T-helper 1 cell (primary cell): ENCODE results near the gene PXDN.
"Not testable (repeated sequence)": the region's sequence is repeated elsewhere in the genome, so short reads cannot be mapped to it uniquely, and the experiment has no call there.

Source experiments
- DNase-seq, 5 donors: peaks; one replicate each; pipeline ENCODE4 v3.0.0-alpha.2; 2012 to 2020

The PXDN gene

GRCh38 chr2:1739961-1740715, 4.2 kb downstream of the PXDN start:
- DNase-seq, result no peak

- DNase-seq, result no peak
Measured at GRCh38 chr2:1739322-1739957, 4.9 kb downstream of the PXDN start.

- no peak for DNase-seq
Measured at GRCh38 chr2:1738646-1739302, 5.5 kb downstream of the PXDN start.

GRCh38 chr2:1738163-1738562, 6.2 kb downstream of the PXDN start:
- DNase-seq, result no peak

- no peak for DNase-seq
Measured at GRCh38 chr2:1736997-1737480, 7.3 kb downstream of the PXDN start.

- DNase-seq, result no peak
Measured at GRCh38 chr2:1736045-1736444, 8.3 kb downstream of the PXDN start.

- not testable (repeated sequence) for DNase-seq
Measured at GRCh38 chr2:1733298-1733697, 11.0 kb downstream of the PXDN start.

- no peak for DNase-seq
Measured at GRCh38 chr2:1731963-1732768, 12.1 kb downstream of the PXDN start.

- no peak for DNase-seq
Measured at GRCh38 chr2:1731447-1731962, 12.8 kb downstream of the PXDN start.

GRCh38 chr2:1730015-1730927, 14.0 kb downstream of the PXDN start:
- DNase-seq, result no peak

- DNase-seq, result no peak
Measured at GRCh38 chr2:1729242-1729641, 15.1 kb downstream of the PXDN start.

GRCh38 chr2:1728821-1729220, 15.5 kb downstream of the PXDN start:
- DNase-seq, result no peak

GRCh38 chr2:1727796-1728474, 16.4 kb downstream of the PXDN start:
- no peak for DNase-seq

- no peak for DNase-seq
Measured at GRCh38 chr2:1727101-1727771, 17.1 kb downstream of the PXDN start.

GRCh38 chr2:1726558-1726957, 17.8 kb downstream of the PXDN start:
- DNase-seq, result no peak

GRCh38 chr2:1724351-1724750, 20.0 kb downstream of the PXDN start:
- not testable (repeated sequence) for DNase-seq

GRCh38 chr2:1723397-1724042, 20.8 kb downstream of the PXDN start:
- no peak for DNase-seq

- no peak for DNase-seq
Measured at GRCh38 chr2:1722692-1723091, 21.6 kb downstream of the PXDN start.

GRCh38 chr2:1721706-1722646, 22.3 kb downstream of the PXDN start:
- DNase-seq, result no peak
